Smooth muscle cell (in vitro differentiated cells): Measurements from ENCODE around the gene RGL4. TPM values are rescaled to one million over a fixed set of nuclear protein-coding genes. Genes with fewer than 3 reads are reported as not detected.
"Not testable (repeated sequence)": the region's sequence is repeated elsewhere in the genome, so short reads cannot be mapped to it uniquely, and the experiment has no call there.

ENCODE experiments used
- DNase-seq: peaks from one replicate; lab custom pipeline; 2025; ENCODE audit not compliant: unreplicated experiment; lab: John Stamatoyannopoulos, UW
- H2AFZ ChIP-seq: fragments of 200-600 bp; sonication (generic); 2 replicates; pipeline ENCODE4 v1.6.0; 2016; ENCODE audit warnings: antibody characterized with exemption, low read depth, mild to moderate bottlenecking
- H3F3A ChIP-seq: fragments of 200-600 bp; sonication (generic); 2 replicates; pipeline ENCODE4 v1.6.0; 2017; ENCODE audit warnings: antibody characterized with exemption, low read depth
- H3K27ac ChIP-seq: fragments of 200-600 bp; sonication (generic); 2 replicates; pipeline ENCODE4 v1.5.1; 2016; ENCODE audit warnings: low read depth, mild to moderate bottlenecking
- H3K27me3 ChIP-seq: fragments of 200-600 bp; sonication (generic); 2 replicates; pipeline ENCODE4 v1.6.1; 2016; ENCODE audit warnings: low read depth, mild to moderate bottlenecking
- H3K36me3 ChIP-seq: fragments of 200-600 bp; sonication (generic); 2 replicates; pipeline ENCODE4 v1.5.1; 2016; ENCODE audit warnings: low read depth
- H3K4me1 ChIP-seq: fragments of 200-600 bp; sonication (generic); 2 replicates; pipeline ENCODE4 v1.5.1; 2016; ENCODE audit warnings: low read depth
- H3K4me2 ChIP-seq: fragments of 200-600 bp; sonication (generic); 2 replicates; pipeline ENCODE4 v1.6.0; 2016; ENCODE audit warnings: mild to moderate bottlenecking
- H3K4me3 ChIP-seq: fragments of 200-600 bp; sonication (generic); 2 replicates; pipeline ENCODE4 v1.5.1; 2016; ENCODE audit warnings: mild to moderate bottlenecking
- H3K79me2 ChIP-seq: fragments of 200-600 bp; sonication (generic); 2 replicates; pipeline ENCODE4 v1.6.0; 2016; ENCODE audit warnings: low read depth, mild to moderate bottlenecking
- H3K9ac ChIP-seq: fragments of 200-600 bp; sonication (generic); 2 replicates; pipeline ENCODE4 v1.6.0; 2016; ENCODE audit warnings: low read depth
- H3K9me3 ChIP-seq: fragments of 200-600 bp; sonication (generic); replicated peaks from 2 replicates; pipeline ENCODE4 v1.5.1; 2016; ENCODE audit warnings: low read depth
- H4K20me1 ChIP-seq: fragments of 200-600 bp; sonication (generic); 2 replicates; pipeline ENCODE4 v1.6.0; 2016; ENCODE audit warnings: low read depth
- WGBS: methylation state at CpG from one replicate; pipeline ENCODE4 v1.1.7; 2016; ENCODE audit warnings: low lambda C conversion rate; 5-methylcytosine and 5-hydroxymethylcytosine counted together
- polyA plus RNA-seq: library from polyadenylated mRNA; unstranded; fragments of >200 nt; fragmentation: Nextera tagmentation; extraction: Ambion mirVana; gene quantifications from 2 replicates; pipeline ENCODE4 v1.2.1, GENCODE V29; 2016
- total RNA-seq: library from RNA; depleted of rRNA; stranded (reverse); fragments of >200 nt; gene quantifications from 2 replicates; pipeline ENCODE4 v1.2.3, GENCODE V29; 2014
- TF ChIP-seq, protein P1 (sequence below): fragments of 200-600 bp; sonication (generic); IDR thresholded peaks from 2 replicates; pipeline ENCODE4 v1.5.1; 2017; ENCODE audit warnings: borderline replicate concordance, mild to moderate bottlenecking, antibody characterized with exemption; ENCODE audit not compliant: insufficient read depth, poor library complexity, severe bottlenecking

Gene RGL4
- total and polyA plus RNA-seq, 2 experiments from 2014 or later: 0.23 TPM; not detected in 1

DNA sequence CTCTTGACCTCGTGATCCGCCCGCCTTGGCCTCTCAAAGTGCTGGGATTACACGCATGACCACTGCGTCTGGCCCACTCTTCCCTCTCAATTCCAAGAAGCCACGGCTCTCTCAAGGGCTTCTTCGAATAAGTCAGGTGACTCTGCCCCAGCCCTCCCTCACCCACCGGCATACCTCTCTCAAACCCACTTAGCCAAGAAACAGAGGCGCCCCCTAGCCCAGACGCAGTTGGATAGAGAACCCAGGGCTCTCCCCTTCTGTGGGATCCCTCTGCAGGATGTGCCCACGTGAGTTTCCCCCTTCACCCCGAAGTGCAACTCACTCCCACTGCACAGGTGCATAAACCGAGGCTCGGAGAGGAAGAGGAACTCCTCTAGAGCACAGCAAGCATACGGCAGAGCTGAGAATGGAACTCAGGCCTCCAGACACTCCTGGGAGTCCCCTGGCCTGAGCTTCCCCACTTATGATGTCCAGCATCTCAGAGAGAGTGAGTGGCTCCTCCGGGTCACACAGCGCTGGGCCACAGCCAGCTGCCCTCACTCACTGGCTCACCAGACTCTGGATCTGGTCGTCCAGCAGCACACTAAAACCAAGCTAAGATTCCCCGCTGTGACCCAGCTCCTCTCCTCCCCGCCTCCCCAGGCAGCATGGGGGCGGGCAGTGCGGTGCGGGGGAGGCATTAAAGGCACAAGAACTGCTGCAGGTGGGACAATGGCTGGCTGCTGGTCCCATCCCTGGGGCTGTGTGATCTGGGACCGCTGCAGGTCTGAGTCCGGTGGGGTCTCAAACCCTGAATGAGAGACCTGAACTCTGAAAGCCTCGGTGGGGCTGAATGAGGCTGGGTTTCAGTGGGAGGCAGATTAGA lies 16.8 kb upstream of the RGL4 start:
- H3K9me3 ChIP-seq: no peaks in the 10 kb centered on the region
- no peaks in the 10 kb centered on the region for H3K4me1 ChIP-seq
- no peaks in the 10 kb centered on the region for H3F3A ChIP-seq
- no peak overlapping the region for H3K4me2 ChIP-seq
- TF ChIP-seq, protein P1, sequence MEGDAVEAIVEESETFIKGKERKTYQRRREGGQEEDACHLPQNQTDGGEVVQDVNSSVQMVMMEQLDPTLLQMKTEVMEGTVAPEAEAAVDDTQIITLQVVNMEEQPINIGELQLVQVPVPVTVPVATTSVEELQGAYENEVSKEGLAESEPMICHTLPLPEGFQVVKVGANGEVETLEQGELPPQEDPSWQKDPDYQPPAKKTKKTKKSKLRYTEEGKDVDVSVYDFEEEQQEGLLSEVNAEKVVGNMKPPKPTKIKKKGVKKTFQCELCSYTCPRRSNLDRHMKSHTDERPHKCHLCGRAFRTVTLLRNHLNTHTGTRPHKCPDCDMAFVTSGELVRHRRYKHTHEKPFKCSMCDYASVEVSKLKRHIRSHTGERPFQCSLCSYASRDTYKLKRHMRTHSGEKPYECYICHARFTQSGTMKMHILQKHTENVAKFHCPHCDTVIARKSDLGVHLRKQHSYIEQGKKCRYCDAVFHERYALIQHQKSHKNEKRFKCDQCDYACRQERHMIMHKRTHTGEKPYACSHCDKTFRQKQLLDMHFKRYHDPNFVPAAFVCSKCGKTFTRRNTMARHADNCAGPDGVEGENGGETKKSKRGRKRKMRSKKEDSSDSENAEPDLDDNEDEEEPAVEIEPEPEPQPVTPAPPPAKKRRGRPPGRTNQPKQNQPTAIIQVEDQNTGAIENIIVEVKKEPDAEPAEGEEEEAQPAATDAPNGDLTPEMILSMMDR: no peak
- H2AFZ ChIP-seq: no peak overlapping the region
- H3K79me2 ChIP-seq: no peaks in the 10 kb centered on the region
- DNase-seq: no peak
- 87% methylated on average over 26 of the region's 26 CpGs for WGBS
- H3K27me3 ChIP-seq: no peaks in the 10 kb centered on the region
- H4K20me1 ChIP-seq: no peaks in the 10 kb centered on the region
- H3K4me3 ChIP-seq: no peak overlapping the region
- no peaks in the 10 kb centered on the region for H3K36me3 ChIP-seq
- H3K27ac ChIP-seq: no peak overlapping the region
- H3K9ac ChIP-seq: no peak overlapping the region

DNA sequence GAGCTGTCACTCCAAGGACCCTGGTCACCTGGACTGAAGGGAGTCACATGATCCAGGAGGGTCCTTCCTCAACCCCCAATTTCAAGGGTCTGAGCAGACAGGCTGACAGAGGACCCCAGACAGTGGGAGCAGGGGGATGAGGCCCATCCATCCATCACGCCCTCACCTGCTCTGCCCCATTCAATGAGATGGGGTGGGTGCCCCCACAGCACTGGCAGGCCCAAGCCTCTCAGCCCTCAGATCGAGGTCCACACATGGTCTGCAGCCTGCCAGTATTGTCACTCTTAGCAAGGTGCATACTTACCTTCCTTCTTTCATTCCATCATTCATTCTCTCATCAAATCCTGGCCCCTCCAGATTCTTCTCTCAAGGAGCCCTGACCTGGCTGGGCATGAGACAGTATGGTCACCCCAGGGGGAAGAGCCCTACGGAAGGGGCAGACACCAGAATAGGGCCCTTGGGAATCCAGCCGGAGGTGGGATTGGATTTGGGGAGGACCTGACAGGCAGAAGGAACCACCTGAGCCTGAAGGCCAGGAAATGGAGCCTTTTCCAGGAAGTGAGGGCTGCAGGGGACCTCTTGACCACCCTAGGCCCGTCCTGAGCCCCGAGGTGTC lies 15.8 kb upstream of the RGL4 start:
- not testable (repeated sequence) for H3K36me3 ChIP-seq
- 97% methylated on average over 6 of the region's 6 CpGs for WGBS

DNA sequence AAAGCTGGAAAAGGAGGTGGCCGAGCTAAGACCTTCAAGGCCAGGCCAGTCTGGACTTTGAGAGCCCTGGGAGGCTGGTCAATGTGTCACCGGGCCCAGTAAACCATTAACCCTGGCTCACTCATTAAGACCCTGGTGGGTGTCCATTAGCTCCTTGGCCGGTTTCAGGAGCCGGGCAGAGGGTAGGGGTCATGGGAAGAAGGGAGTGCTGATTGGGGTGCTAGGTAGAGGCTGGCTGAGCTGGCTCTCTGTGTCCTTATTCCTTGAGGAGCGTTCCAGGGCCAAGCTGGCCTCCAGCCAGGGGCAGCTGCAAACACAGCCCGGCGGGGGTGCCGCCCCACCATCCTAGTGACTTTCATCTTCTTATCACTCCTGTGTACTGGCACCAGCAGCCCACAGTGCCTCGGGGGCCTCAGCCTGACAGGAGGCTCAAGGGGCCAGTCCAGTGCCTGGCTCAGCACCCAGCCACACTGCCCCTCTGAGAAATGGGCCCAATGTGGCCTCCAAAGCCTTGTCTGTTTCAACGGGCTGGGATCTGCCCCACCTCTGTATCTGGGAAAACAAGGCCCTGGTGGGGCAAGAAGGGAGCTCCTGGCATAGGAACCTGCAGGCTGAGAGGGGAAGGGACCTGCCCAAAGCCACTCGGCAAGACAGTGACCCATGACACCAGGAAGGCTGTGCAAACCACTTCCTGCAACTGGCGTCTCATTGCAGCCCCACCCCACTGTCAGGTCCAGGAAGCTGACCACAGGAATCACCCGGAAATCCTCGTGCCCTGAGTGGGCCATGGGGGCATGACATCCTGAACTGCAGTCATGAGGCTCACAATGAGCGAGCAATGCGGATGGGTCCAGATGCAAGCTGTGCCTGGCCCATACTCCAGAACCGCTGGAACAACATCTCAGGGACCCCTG lies 15.1 kb upstream of the RGL4 start:
- Histone ChIP-seq H4K20me1 (no peaks in the 10 kb centered on the region), H3K9ac (no peak overlapping the region), H3K4me3 (no peak overlapping the region), H2AFZ (no peak overlapping the region), H3F3A (no peaks in the 10 kb centered on the region), H3K36me3 (no peaks in the 10 kb centered on the region), H3K9me3 (no peaks in the 10 kb centered on the region), H3K4me2 (no peak overlapping the region), H3K27me3 (no peaks in the 10 kb centered on the region), H3K27ac (no peak overlapping the region), H3K79me2 (no peaks in the 10 kb centered on the region), H3K4me1 (no peaks in the 10 kb centered on the region)
- DNase-seq: no peak
- 89% methylated on average over 15 of the region's 17 CpGs for WGBS
- TF ChIP-seq, protein P1: no peak

More for the DNA sequence above, 15.8 kb upstream of the RGL4 start:
- H3K27me3 ChIP-seq, H3F3A ChIP-seq, H2AFZ ChIP-seq, H3K4me1 ChIP-seq, H4K20me1 ChIP-seq, H3K79me2 ChIP-seq, H3K4me3 ChIP-seq, H3K9me3 ChIP-seq, DNase-seq, H3K4me2 ChIP-seq, H3K9ac ChIP-seq, H3K27ac ChIP-seq: not testable (repeated sequence)

DNA sequence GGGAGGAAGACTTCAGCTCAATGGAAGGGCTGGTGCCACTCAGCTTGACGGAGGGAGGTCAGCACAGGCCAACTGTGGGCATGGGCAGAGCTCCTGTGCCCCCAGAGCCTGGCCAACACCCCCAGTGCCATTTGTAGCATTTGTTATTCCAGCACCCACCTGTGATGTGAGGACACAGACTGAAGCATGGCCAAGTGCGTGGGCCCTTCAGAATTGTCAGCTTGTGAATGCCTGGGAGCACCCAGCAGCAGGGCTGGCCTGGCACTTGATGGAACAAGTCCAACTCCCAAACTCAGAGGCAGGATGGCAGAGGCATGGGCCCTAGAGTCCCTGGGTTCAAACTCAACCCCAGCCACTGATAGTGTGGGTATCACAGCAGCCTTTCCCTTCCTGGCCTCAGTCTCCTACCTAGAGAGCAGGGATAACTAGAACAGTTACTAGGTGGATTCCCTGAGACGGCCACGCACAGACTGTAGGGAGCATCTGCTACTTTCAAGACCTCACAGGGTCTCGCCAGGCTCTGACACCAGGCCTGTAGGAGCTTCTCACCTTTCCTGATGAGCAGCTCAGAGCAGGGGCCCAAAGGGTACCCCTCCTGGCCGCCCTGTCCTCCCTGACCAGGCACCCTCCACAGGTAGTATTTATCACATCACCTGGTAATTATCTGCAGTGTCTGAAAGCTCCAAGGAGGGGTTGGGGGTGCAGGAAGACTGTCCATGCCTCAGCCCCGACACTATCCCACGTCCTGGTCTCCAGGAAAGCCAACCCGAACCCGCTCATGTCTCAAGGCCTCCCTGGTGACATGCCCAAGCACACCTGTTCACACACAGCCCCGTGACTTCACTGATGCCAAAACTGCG lies 13.7 kb upstream of the RGL4 start:
- not testable (repeated sequence) for DNase-seq, H3K27me3 ChIP-seq, H2AFZ ChIP-seq, H3K4me3 ChIP-seq, H3K79me2 ChIP-seq, H3K4me1 ChIP-seq, H4K20me1 ChIP-seq, H3K4me2 ChIP-seq, H3K9ac ChIP-seq, H3K27ac ChIP-seq, H3K9me3 ChIP-seq, H3F3A ChIP-seq, H3K36me3 ChIP-seq
- 97% methylated on average over 12 of the region's 12 CpGs for WGBS
